Loucy (cell line): ENCODE data around the gene DEFB119.

Experiments used
- H2AFZ ChIP-seq: fragments of 200-600 bp; sonication (generic); 2 replicates; pipeline ENCODE4 v1.6.0; 2016; ENCODE audit warnings: antibody characterized with exemption, mild to moderate bottlenecking, low read length, moderate library complexity
- H3F3A ChIP-seq: fragments of 200-600 bp; 2 replicates; pipeline ENCODE4 v1.6.0; 2016; ENCODE audit warnings: antibody characterized with exemption, low read depth, mild to moderate bottlenecking
- H3K27me3 ChIP-seq: fragments of 200-600 bp; sonication (generic); 2 replicates; pipeline ENCODE4 v1.6.1; 2014; ENCODE audit warnings: low read length, mild to moderate bottlenecking; ENCODE audit not compliant: insufficient read depth, poor library complexity, severe bottlenecking
- H3K36me3 ChIP-seq: fragments of 200-600 bp; sonication (generic); 2 replicates; pipeline ENCODE4 v1.6.1; 2016; ENCODE audit warnings: low read length; ENCODE audit not compliant: insufficient read depth
- H3K4me1 ChIP-seq: fragments of 200-600 bp; sonication (generic); 2 replicates; pipeline ENCODE4 v1.5.1; 2014; ENCODE audit warnings: low read length, mild to moderate bottlenecking; ENCODE audit not compliant: insufficient read depth, poor library complexity, severe bottlenecking
- H3K4me2 ChIP-seq: fragments of 200-600 bp; sonication (generic); 2 replicates; pipeline ENCODE4 v1.6.0; 2014; ENCODE audit warnings: antibody characterized with exemption, low read length, low read depth, mild to moderate bottlenecking; ENCODE audit not compliant: poor library complexity, severe bottlenecking
- H3K4me3 ChIP-seq: fragments of 200-600 bp; sonication (generic); 2 replicates; pipeline ENCODE4 v1.5.1; 2014; ENCODE audit warnings: low read length, mild to moderate bottlenecking, mixed read lengths; ENCODE audit not compliant: poor library complexity, severe bottlenecking
- H3K79me2 ChIP-seq: fragments of 200-600 bp; sonication (generic); 2 replicates; pipeline ENCODE4 v1.6.1; 2014; ENCODE audit warnings: low read length; ENCODE audit not compliant: insufficient read depth
- H3K9ac ChIP-seq: fragments of 200-600 bp; sonication (generic); 2 replicates; pipeline ENCODE4 v1.6.0; 2014; ENCODE audit warnings: mild to moderate bottlenecking, low read depth, low read length, moderate library complexity; ENCODE audit not compliant: poor library complexity, severe bottlenecking
- H3K9me2 ChIP-seq: fragments of 200-600 bp; sonication (generic); replicated peaks from 2 replicates; pipeline ENCODE4 v1.6.1; 2016; ENCODE audit warnings: low read depth, low read length, mixed read lengths
- H3K9me3 ChIP-seq: fragments of 200-600 bp; sonication (generic); 2 replicates; pipeline ENCODE4 v1.6.1; 2014; ENCODE audit warnings: mild to moderate bottlenecking, antibody characterized with exemption, low read length, low read depth; ENCODE audit not compliant: insufficient read depth
- H4K20me1 ChIP-seq: fragments of 200-600 bp; sonication (generic); 2 replicates; pipeline ENCODE4 v1.6.0; 2014; ENCODE audit warnings: antibody characterized with exemption, low read length, mild to moderate bottlenecking; ENCODE audit not compliant: insufficient read depth, poor library complexity, severe bottlenecking
- CTCF ChIP-seq: fragments of 200-600 bp; sonication (generic); conservative IDR thresholded peaks from 2 replicates; pipeline ENCODE4 v1.5.1; 2014; ENCODE audit warnings: mild to moderate bottlenecking, antibody characterized with exemption, low read length
- EZH2phosphoT487 ChIP-seq: fragments of 200-600 bp; IDR thresholded peaks from 2 replicates; pipeline ENCODE4 v1.6.1; 2018; ENCODE audit warnings: antibody characterized with exemption, mild to moderate bottlenecking, moderate library complexity, borderline replicate concordance

DEFB119 gene

GRCh38 chr20:31355981-31356380, 34.4 kb downstream of the DEFB119 start:
- H3F3A ChIP-seq = no peaks in the 10 kb centered on the region
- no peaks in the 10 kb centered on the region for H3K9me3 ChIP-seq
- no peaks in the 10 kb centered on the region for H3K79me2 ChIP-seq
- no peak overlapping the region for H2AFZ ChIP-seq
- no peaks in the 10 kb centered on the region for H3K9me2 ChIP-seq
- H3K27me3 ChIP-seq = no peaks in the 10 kb centered on the region
- TF ChIP-seq CTCF (no peak), EZH2phosphoT487 (no peak)
- no peak overlapping the region for H3K4me2 ChIP-seq
- no peaks in the 10 kb centered on the region for H3K4me1 ChIP-seq
- H3K36me3 ChIP-seq = no peaks in the 10 kb centered on the region
- no peaks in the 10 kb centered on the region for H4K20me1 ChIP-seq
- no peak overlapping the region for H3K4me3 ChIP-seq
- H3K9ac ChIP-seq = no peak overlapping the region

GRCh38 chr20:31341470-31341869, 48.9 kb downstream of the DEFB119 start:
- Histone ChIP-seq H3K4me2 (no peak overlapping the region), H3K36me3 (no peaks in the 10 kb centered on the region), H3K4me3 (no peak overlapping the region), H3F3A (no peaks in the 10 kb centered on the region), H2AFZ (no peak overlapping the region), H3K4me1 (no peaks in the 10 kb centered on the region), H4K20me1 (no peaks in the 10 kb centered on the region), H3K9me2 (no peaks in the 10 kb centered on the region), H3K9ac (no peak overlapping the region), H3K9me3 (no peaks in the 10 kb centered on the region), H3K79me2 (no peaks in the 10 kb centered on the region), H3K27me3 (no peaks in the 10 kb centered on the region)
- TF ChIP-seq CTCF (no peak), EZH2phosphoT487 (no peak)

GRCh38 chr20:31330893-31331292, 59.5 kb downstream of the DEFB119 start:
- Histone ChIP-seq H3K9me2 (no peaks in the 10 kb centered on the region), H2AFZ (no peak overlapping the region), H3K27me3 (no peaks in the 10 kb centered on the region), H4K20me1 (no peaks in the 10 kb centered on the region), H3F3A (no peaks in the 10 kb centered on the region), H3K79me2 (no peaks in the 10 kb centered on the region), H3K9ac (no peak overlapping the region), H3K4me3 (no peak overlapping the region), H3K9me3 (peaks cover 5% of the 10 kb centered on the region; the same call in 1 of the 2 replicates), H3K36me3 (no peaks in the 10 kb centered on the region), H3K4me2 (no peak overlapping the region), H3K4me1 (no peaks in the 10 kb centered on the region)
- no peak for TF ChIP-seq CTCF
- TF ChIP-seq EZH2phosphoT487 = no peak
